Fibroblast of skin of scalp (primary cell): ENCODE measurements around the gene POT1. TPM values are rescaled to one million over a fixed set of nuclear protein-coding genes. Genes with fewer than 3 reads are reported as not detected.
"Not testable (repeated sequence)": the region's sequence is repeated elsewhere in the genome, so short reads cannot be mapped to it uniquely, and the experiment has no call there.

ENCODE experiments used
- DNase-seq: peaks from one replicate; pipeline ENCODE4 v3.0.0-alpha.2; 2013
- polyA plus RNA-seq, 2 experiments: library from polyadenylated mRNA; unstranded; fragments of 120-200 nt; gene quantifications; one replicate each; pipeline ENCODE4 v1.2.1, GENCODE V29; 2013; ENCODE audit not compliant: insufficient read length in 2 of 2

POT1 gene
- polyA plus RNA-seq (2013, experiment 1 of 2; ENCODE audit: insufficient read length), result 16.7 TPM
- 16.7 TPM for polyA plus RNA-seq (2013, experiment 2 of 2; ENCODE audit: insufficient read length)

DNA sequence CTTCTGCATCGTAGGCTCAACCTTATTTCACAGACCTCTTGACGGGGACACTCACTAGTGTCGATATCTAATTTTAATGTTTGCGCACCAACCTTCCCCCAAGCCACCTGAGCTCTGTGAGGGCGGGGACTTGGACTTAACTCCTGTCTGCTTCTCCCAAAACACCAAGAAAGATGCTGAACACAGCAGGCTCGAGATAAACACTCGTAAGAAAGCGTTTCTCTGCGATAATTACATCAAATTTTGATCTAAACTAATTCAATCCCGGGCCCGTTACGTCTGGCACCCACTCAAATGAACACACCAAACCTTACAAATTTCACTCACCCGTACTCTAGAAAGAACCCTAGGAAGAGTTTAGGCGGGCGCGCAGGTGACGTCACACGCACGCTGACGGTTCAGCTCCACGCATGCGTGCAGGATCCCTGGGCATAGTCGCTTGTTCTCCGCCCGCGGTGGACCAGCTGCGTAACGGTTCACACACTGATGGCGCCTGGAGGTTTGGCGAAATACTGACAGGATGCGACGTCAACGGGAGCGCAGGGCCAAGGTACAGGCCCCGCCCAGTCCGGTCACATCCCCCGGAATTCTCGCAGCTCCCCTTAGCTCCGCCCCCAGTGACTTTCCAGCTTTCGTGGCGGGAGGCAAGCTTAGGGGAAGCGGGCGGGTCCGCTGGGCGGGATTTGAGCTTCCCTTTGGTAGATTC lies at the start of gene POT1:
Gene POT1, minus strand, starts transcription at position 359 of the 706 bp plus-strand sequence. CDS start 32,652 bp downstream, outside the sequence.
- DNase-seq, result peak; percentile 100

DNA sequence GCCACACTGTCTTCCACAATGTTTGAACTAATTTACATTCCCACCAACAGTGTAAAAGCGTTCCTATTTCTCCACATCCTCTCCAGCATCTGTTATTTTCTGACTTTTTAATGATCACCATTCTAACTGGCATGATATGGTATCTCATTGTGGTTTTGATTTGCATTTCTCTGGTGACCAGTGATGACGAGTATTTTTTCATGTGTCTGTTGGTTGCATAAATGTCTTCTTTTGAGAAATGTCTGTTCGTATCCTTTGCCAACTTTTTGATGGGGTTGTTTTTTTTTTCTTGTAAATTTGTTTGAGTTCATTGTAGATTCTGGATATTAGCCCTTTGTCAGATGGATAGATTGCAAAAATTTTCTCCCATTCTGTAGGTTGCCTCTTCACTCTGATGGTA lies 45.5 kb upstream of the POT1 start:
- not testable (repeated sequence) for DNase-seq

GRCh38 chr7:124965553-124965952 lies 35.9 kb upstream of the POT1 start:
- DNase-seq, result no peak

DNA sequence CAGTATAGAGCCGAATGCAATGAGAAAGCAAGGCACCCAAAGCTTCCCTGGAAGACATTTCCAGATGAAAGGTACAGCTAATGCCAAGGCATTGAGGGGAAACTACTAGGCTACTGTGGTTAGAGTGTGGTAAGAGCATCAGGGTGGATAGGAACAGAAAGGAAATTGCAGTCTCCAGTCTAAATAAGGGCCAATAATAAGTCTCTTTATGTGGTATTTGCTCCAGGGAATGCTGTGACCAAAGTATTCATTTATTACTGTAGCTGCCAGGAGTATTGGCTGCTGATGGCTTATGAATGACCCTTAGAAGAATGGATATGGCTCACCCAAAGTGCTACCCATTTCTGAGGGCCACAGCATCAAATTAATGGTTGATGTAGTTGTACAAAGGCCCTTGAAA lies 30.1 kb upstream of the POT1 start:
- no peak for DNase-seq

DNA sequence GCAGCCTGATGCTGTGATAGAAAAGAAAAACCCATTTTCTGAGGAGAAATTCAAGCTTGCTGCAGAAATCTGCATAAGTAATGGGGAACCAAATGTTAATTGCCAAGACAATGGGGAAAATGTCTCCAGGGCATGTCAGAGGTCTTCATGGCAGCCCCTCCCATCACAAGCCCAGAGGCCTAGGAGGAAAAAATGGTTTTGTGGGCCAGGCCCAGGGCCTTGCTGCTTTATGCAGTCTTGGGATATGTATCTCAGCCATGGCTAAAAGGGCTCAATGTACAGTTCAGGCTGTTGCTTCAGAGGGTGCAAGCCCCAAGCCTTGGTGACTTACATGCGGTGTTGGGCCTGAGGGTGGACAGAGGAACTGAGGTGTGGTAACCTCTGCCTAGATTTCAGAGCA lies 28.3 kb upstream of the POT1 start:
- DNase-seq, result not testable (repeated sequence)

DNA sequence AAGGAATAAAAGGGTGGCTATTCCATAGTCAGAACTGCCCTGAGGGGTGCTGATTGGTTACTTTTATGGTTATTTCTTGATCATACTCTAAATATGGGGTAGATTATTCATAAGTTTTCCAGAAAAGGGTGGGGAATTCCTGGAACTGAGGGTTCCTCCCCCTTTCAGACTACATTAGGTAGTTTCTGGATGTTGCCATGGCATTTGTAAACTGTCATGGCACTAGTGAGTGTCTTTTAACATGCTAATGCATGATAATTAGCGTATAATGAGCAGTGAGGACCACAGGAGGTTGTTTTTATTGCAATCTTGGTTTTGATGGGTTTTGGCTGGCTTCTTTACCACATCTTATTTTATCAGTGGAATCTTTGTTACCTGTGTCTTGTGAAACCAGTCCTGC lies 26.5 kb upstream of the POT1 start:
- no peak for DNase-seq

GRCh38 chr7:124954790-124955189 lies 25.2 kb upstream of the POT1 start:
- DNase-seq, result no peak

GRCh38 chr7:124945680-124946079 lies 16.1 kb upstream of the POT1 start:
- no peak for DNase-seq

GRCh38 chr7:124943472-124943871 lies 13.8 kb upstream of the POT1 start:
- peak; percentile 25 for DNase-seq

DNA sequence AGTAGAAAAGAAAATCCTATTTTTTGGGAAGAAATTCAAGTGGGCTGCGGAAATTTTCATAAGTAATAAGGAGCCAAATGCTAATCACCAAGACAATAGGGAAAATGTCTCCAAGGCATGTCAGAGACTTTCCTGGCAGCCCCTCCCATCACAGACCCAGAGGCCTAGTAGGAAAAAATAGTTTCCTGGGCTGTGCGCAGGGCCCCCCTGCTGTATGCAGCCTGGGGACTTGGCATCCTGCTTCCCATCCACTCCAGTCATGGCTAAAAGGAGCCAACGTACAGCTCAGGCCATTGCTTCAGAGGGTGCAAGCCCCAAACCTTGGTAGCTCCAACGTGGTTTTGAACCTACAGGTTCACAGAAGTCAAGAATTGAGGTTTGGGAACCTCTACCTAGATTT lies 12.8 kb upstream of the POT1 start:
- no peak for DNase-seq

GRCh38 chr7:124940306-124940705 lies 10.7 kb upstream of the POT1 start:
- DNase-seq, result no peak

DNA sequence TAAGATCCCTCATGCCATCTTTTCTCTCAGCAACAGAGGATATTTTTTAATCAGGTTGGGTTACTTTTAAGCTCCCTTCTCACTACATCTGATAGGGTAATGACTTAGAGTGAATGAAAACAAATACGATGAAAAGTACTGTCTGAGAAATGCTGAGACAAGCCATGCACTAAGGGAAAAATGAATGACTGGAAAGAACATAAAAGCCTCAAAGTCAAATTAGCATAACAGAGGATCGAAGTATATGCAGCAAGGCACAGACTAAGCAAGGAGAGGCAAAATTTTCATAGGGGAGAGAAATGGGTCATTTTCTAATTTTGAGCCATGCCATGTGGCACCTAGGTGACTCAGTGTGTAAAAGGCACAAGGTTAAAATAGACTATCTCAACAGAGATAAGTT lies 8.5 kb upstream of the POT1 start:
- DNase-seq, result no peak

DNA sequence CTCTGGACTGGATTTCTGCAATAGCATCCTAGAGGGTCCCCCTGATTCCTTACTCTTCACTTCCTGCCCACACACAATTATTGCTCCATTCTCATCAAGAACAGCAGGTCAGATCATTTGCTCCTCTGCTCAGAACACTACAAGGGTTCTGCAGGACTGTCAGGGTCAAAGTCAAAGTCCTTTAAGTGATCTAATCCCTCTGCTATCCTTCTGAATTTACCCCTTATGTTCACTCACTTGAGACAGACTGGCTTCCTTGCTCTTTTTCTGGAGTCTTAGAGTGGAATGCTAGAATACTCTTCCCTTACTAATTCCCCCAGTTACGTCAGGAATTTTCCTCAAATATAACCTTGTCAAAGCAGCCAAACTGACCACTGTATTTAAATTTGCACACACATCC lies 7.5 kb upstream of the POT1 start:
- DNase-seq, result no peak

GRCh38 chr7:124934841-124935240 lies 5.2 kb upstream of the POT1 start:
- no peak for DNase-seq

DNA sequence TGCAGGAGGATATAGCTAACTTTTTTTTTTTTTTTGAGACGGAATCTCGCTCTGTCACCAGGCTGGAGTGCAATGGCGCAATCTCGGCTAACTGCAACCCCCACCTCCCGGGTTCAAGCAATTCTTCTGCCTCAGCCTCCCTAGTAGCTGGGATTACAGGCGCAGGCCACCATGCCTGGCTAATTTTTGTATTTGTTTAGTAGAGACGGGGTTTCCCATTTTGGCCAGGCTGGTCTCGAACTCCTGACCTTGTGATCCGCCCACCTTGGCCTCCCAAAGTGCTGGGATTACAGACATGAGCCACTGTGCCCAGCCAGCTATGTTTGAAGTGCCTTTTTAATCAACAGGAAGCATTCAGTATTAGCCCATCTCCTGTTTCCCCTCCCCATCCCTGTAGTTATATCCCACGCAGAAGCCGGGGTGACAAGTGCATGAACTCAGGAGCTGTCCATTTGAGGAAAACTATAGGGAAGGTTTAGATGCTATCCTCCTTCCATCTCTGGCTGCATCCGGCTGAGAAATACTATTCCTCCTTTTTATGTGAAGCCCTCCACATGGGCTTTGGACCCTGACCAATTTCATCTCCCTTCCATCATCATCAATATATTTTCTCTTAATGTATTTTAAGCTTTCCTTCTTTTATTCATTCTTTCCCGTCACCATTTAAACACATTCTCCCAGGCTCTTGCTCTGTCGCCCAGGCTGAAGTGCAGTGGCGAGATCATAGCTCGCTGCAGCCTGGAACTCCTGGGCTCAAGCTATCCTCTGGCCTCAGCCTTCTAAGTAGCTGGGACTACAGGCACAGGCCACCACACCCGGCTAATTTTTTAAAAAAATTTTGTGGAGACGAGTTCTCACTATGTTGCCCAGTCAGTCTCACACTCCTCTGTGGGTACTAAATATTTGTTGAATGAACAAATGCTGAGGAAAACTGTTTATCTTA lies 1.3 kb upstream of the POT1 start:
- DNase-seq, result no peak

DNA sequence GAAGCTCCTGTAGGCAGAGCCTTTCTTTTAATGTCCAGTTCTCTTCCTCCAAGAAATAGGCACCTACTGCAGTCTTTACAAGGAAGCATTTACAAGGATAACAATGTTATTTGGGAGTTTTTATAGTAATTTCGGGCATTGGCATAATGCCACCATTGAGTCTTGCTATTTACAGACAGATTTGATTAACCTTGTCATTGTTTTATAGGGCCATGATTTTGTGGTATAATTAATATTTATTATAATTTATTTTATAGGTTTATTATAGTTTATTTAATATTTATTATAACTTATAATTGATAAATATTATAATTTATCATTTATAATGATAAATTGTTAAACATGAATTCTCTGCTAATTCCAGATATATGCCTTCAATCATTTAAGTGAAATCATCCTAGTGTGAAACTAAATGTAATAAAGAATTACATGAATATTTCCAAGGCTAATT lies 573 bp upstream of the POT1 start:
- DNase-seq, result no peak

GRCh38 chr7:124924906-124925305 lies 4.7 kb downstream of the POT1 start:
- no peak for DNase-seq

GRCh38 chr7:124922200-124922599 lies 7.4 kb downstream of the POT1 start:
- DNase-seq, result no peak

DNA sequence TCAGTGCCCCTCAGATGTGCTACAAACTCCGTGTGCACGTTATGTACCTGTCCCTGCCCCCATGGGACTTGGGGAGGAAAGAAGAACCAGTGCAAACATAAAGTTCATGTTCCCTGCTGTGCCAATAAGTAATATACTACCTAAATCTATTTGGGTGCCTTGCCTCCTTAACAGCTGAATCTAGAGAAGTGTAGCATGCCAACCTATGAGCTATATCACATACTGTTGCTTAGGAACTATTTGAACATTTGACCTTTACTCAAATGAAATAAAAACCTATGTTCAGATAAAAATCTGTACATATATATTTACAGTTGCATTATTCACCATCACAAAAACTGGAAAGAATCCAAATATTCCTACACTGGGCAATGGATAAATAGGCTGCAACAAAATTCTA lies 9.8 kb downstream of the POT1 start:
- DNase-seq, result no peak

GRCh38 chr7:124918662-124919061 lies 11.0 kb downstream of the POT1 start:
- DNase-seq, result no peak

GRCh38 chr7:124915242-124915641 lies 14.4 kb downstream of the POT1 start:
- no peak for DNase-seq

GRCh38 chr7:124914298-124914697 lies 15.3 kb downstream of the POT1 start:
- no peak for DNase-seq

GRCh38 chr7:124912972-124913371 lies 16.7 kb downstream of the POT1 start:
- no peak for DNase-seq

- DNase-seq, result no peak
Measured at GRCh38 chr7:124909808-124910207, 19.8 kb downstream of the POT1 start.
